HuH-7 (cell line): ENCODE measurements around the gene ATF2.
"Not testable (repeated sequence)": the region's sequence is repeated elsewhere in the genome, so short reads cannot be mapped to it uniquely, and the experiment has no call there.

Experiments
- DNase-seq: peaks from one replicate; pipeline ENCODE4 v3.0.0; 2011; ENCODE audit warnings: low spot score

Gene ATF2

DNA sequence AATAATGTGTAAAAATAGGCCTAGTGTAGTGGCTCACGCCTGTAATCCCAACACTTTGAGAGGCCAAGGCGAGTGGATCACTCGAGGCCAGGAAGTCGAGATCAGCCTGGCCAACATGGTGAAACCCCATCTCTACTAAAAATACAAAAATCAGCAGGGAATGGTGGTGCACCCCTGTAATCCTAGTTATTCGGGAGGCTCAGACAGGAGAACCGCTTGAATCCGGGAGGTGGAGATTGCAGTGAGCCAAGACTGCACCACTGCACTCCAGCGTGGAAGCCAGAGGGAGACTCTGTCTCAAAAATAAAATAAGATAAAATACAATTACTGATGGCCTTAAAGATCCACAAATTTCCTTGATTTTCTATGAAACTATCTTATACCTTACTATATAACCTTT is 3.8 kb downstream of the ATF2 start:
- no peak for DNase-seq

DNA sequence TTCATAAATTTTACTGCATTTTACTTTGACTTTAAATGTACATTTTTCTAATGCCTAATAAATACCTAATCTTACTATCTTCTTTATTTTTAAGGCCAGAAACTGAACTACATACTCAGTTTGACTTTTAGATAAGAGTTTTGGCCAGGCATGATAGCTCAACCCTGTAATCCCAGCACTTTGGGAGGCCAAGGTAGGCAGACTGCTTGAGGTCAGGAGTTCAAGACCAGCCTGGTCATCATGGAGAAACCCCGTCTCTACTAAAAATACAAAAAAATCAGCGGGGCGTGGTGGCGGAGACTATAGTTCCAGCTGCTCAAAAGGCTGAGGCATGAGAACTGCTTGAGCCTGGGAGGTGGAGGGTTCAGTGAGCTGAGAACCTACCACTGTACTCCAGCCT is 9.1 kb downstream of the ATF2 start:
- no peak for DNase-seq

DNA sequence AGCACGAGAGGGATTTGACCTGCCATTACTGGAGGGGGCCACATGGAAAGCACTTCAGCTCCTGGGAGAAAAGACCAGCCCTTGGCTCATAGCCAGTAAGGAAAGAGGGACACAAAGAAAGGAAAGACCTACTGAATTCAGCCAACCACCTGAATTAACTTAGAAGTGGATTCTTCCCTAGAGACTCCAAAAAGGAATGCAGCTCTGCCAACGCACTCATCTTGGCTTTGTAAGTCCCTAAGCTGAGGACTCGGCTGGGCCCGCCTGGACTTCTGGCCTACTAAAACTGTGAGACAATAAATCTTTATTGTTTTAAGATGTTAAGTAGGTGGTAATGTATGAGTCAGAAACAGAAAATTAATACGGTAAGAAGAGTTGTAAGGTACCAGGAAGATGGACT is 11.5 kb downstream of the ATF2 start:
- no peak for DNase-seq

DNA sequence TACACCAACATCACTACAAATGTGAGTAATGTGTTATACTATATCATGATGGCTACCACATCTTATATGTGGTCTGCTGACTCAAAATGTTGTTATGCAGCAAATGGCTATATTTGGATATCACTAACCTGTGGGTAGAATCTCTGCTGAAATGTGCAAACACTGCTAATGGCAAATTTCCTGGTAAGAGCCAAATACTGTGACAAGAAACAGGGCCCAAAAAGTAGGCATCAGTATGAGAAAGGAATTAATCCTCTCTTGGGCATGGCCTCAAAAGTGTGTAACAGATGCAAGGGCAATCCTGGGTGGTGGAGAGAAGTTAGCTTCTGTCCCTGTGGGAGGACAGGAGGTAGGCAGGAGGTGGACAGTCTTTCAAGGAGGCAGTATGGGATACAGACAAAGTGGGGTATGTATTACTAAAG is 13.3 kb downstream of the ATF2 start:
- no peak for DNase-seq

DNA sequence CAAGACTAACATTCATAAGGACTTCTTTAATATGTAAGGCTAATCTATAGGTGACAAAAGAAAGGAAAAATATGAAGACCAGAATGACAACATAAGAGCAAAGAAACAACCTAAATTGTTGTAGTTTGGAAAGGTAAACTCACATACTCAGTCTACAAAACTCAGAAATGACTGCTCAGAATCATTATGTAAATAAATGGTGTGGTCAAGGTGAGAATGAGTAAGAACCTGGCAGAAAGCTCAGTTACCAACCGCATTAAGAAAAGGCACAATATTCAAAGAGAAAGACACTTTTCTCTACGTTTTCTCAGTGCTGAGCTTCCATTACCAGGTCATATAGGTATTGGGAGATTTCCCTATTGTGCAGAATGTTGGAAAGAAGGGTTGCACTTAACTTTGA is 15.8 kb downstream of the ATF2 start:
- DNase-seq, result no peak

DNA sequence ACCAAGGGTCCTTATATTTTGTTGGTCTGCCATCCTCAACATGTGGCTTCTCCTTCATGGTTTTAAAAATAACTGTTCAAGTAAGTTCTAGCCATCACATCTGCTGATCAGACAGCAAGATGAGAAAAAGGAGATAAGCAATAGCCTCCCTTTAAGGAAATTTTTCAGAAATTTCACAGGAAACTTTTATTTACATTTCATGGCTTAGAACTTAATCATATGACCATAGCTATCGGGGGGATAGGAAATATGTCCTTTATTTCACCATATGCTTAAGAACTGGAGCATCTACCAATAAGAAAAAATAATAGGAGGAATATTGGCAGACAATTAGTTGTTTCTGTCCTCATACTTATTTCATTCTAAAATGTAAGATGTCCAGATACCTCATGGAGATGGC is 16.2 kb downstream of the ATF2 start:
- DNase-seq, result no peak

DNA sequence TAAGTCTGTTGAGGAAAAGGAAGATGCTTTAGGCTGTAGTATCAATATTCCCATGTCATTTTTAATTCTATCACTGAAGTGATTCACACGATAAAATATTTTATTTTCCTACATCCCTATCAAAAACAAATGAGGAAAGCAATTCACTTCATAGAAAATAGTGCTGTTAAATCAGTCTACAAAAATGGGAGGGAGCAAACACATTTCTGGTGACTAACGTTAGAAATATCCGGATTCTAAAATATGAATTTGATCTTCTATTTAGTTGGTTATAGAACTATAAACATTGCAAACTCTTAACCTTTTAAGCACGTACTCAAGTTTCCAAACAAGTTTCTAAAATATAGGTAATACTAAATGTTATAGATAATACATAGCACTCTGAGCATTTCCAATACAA is 20.8 kb downstream of the ATF2 start:
- DNase-seq, result no peak

DNA sequence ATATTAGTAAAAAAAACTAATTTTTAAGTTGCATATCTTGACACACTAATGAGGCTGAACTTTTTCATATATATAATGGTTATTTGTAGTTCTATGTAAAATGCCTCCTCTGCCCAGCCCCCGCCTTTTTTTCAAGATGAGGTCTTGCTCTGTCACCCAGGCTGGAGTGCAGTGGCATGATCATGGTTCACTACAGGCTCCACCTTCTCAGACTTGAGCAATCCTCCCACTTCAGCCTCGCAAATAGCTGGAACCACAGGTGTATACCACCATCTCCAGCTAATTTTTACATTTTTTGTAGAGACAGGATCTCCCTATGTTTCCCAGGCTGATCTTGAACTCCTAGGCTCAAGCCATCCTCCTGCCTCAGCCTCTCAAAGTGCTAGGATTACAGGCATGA is 24.3 kb downstream of the ATF2 start:
- DNase-seq, result no peak

DNA sequence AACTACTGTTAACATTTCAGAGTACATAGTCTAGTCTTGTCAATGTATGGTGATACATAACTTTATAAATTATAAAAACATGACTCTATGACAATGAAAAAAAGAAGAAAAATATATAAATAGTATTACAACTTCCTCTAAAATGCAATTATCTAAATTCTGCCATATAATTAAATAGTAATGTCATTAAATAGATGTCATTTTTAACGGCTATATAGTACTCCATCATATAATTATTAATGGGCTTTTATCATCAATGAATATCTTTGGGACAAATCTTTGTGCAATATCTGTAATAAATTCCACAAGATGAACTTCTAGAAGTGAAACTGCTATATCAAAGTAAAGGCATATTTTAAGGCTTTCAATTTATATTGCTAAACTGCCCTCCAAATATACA is 24.8 kb downstream of the ATF2 start:
- no peak for DNase-seq

DNA sequence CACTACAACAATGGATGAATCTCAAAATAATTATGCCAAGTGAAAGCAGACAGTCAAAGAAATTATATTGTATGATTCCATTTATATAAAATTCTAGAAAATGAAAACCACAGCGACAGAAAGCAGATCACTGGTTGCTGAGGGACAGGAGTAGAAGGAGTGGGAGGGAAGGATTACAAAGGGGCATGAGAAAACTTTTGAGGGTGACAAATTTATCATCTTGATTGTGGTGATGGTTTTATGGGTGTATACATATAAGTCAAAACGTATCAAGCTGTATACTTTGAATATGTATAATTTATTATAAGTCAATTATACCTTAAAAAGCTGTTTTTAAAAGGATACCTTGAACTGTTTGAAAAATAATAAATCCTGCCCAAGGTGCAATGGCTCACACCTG is 27.7 kb downstream of the ATF2 start:
- no peak for DNase-seq

DNA sequence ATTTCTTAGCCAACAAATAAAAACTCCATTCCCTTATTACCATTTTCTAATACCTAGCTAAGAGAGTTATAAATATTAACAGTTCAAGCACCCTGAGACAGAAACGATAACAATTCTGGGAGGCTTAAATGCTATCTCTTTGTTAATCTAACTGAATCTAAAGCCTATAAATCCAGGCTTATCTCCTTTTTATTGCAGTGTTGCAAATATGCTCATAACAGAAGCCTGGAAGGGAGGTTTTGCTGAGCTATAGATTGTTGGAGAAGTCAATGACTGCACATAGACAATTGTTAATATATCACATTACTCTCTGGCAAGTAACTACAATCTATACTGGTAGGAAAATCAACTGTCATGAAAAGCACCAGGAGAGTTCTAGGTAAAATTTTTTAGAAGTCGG is 30.2 kb downstream of the ATF2 start:
- DNase-seq, result no peak

DNA sequence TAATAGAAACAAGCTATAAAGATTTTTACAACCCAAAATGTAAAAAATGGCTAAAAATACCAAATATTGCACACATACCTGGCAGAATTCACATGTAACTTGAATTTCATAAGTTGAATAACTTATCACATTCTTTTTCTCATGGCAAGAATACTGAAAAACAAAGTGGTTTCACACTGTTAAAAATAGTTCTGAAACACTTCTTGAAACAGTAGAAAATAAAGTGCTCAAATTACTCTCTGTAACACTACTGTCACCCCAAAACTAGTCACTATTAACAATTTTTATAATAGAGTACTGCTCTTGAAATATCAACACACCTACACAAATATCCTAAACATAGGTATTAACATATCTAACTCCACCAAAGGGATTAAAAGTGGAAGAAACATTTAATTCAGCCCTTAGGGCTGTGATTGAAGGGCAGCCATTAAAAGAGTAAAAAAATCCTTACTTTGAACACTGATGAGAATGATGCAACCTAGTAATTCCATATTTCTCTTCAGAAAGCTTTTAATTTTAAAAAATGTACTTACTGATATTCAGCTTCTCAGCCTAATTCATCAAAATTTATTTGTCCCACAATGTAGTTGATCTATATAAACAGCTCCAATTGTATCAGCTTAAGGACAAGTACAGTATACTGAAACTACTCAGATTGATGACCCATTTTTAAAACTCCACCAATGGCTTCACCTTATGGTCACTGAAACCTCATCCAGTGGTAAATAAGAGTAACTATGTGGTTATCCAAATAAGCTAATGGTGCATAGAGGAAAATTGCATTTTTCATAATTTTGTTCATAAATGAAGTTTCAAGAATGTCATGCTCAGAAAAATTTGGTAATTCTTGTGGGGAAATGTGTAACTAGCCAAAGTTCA is 31.4 kb downstream of the ATF2 start:
- no peak for DNase-seq

DNA sequence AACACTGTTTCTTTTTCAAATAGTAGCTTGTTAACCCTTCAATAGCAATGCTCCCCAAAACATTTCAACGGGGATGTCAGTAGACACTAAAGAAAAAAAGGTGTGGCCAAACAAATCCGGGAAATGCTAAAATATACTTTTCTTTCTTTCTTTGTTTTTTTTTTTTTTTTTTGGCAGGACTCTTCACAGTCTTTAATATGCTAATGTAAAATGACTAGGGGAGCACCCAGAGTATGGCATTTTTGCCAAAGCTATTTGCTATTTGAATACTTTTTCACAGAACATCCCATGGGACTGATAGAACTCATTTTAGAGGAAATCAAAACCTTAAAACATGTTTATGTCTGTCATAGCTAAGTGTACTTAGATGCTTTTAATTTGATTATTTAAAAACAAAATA is 32.1 kb downstream of the ATF2 start:
- no peak for DNase-seq

DNA sequence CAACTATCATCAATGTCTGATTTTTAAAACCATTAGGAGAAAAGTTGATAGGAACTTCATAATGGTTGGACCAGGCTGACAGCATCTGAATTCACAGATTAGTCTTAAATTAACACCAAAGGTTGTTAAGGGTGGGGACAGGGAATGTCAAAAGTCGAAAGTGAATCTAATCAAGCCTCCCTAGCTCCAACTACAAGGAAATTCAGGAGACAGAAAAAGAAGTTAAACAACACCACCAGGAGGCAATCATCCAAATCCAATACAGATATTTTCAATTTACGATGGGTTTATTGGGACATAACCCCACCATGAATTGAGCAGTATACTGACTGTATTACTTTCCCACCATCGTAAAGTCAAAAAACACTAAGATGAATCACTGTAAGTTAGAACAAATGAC is 32.8 kb downstream of the ATF2 start:
- DNase-seq, result no peak

DNA sequence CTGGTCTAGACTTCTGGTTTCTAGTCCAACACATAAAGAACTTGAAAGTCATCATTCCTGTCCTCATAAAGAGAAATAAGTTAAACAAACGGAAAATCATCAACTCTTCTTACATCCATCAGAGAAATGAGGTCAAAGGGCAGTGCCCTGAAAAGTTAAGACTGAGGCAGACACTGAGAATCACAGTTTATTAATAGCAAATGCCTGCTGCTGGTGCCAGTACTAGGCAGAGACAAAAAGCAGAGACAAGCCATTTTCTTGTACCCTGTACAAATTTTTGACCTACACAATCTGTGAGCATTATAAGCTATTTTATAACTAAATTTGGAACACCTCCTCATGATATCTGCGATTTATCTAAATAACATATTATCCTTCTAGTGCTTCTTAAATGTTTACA is 36.8 kb downstream of the ATF2 start:
- no peak for DNase-seq

DNA sequence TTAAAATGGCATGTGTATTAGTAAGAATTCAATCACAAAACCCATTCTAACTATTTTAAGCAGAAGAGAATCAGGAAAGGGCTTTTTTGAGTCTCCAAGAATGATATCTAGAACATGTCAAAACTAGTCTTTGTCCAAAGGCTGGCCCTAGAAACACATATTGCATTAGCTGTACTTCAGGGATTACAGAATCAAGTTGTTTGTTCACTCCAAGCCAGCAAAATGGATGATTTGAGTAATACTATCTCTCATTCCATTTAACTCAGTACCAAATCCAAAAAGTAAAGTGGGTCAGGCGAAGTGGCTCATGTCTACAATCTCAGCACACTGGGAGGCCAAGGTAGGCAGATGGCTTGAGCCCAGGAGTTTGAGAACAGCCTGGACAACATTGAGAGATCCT is 41.3 kb downstream of the ATF2 start:
- DNase-seq, result no peak

DNA sequence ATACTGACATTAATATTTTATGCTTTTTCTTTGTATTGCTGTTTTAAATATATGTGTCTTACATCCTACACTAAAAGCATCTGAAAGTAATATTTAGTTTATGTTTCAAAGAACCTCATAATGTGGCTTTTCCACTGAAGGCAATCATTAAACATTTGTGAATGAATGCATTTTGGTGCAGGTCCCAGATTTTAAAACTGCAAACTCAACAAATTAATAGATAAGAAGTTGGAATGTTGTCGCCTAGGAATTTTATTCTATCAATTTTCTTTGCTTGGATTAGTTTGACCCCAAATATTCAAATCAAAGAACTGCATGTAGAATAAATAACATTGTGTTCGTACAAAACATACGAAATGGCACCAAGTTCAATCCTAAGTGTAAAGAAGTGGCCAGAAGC is 44.7 kb downstream of the ATF2 start:
- no peak for DNase-seq

DNA sequence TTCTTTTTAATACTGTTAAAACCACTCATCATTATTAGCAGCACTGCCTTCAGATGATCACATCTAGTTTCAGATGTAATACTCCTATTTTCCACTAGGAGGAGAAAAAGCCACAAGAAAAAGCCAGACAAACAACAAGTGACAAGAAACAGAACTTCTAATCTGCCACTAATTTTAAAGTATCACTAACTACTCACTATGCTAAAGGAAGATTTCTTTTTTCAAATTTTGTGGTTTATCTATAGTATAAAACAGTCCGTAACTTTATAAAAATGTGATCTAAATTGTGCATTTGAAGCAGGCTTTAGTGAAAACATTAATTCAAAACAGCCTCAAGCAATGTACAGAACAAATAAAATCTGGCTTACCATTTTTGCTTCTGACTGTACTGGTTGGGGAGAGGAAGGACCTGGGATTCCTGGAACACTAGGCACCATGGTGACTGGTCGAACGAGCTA is 56.8 kb downstream of the ATF2 start:
- peak; percentile 20 for DNase-seq

DNA sequence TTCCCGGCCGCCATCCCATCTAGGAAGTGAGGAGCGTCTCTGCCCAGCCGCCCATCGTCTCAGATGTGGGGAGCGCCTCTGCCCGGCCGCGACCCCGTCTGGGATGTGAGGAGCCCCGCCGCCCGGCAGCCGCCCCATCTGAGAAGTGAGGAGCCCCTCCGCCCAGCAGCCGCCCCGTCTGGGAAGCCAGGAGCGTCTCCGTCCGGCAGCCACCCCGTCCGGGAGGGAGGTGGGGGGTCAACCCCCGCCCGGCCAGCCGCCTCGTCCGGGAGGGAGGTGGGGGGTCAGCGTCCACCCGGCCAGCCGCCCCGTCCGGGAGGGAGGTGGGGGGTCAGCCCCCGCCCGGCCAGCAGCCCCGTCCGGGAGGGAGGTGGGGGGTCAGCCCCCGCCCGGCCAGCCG is 59.9 kb downstream of the ATF2 start:
- DNase-seq, result not testable (repeated sequence)

DNA sequence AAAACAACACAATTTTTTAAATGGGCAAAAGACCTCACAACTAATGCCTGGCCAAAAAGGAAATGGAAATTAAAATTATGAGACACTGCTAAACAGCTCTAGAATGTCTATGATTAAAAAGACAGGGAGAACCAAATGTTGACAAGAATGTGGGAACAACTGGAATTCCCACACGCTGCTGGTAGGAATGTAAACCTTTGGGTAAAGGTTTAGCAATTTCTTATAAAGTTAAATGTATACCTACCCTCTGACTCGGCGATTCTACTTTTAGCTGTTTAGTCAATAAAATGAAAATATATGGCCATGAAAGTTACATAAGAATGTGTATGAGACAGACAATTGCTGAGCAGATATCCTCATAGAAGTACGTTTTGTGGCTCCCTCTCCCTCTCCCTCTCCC is 60.9 kb downstream of the ATF2 start:
- DNase-seq, result no peak

DNA sequence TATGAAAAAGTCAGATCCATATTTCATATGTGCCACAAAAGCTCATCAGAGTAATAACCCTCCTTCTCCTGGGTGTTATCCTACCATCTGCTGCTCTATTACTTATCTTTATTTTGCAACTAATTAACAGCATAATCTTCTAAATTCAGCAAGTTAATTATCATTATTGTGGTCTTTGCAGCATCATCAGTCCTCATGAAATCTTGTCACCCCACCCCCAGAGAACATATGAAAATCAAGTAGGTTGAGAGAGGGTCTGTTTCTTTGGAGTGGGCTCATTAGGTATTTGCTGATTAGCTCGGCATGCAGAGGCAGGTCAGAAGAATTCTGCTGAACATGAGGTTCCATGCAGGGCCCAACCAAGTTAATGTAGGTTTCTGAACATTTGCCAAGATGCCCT is 64.8 kb downstream of the ATF2 start:
- no peak for DNase-seq

DNA sequence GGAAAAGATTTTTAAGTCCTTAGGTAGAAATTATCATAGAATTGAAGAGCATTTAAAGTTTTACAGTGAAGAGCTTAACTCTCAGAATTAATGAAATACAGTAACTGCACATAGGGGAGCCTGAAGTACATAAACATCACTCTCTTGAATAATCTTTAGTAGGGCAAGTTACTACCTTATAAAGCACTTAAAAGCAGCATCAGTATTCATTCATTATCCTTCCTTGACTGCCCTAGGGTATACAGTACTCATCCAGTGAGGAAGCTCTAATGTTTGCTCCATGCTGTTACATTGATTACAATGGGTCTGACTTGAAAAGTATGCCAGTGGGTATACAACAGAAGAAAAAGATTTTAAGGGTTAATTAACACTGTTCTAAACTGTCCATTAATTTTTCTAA is 66.5 kb downstream of the ATF2 start:
- no peak for DNase-seq

DNA sequence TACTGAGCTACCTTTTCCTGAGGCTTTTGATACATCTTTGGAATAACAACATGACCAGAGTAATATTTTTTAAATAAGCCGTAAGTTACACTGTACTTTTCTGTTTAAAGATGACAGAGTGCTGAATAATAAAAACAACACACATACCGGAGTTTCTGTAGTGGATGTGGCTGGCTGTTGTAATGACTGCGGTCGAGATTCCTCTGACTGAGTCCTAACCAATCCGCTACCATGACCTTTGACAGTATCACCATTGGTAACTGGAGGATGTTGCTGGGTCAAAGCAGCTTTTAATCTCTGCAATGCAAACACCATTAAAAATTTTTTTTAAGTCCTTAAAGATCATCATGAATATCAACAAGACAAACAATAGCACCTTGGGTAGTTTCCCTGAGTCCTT is 70.7 kb downstream of the ATF2 start:
- DNase-seq, result no peak

DNA sequence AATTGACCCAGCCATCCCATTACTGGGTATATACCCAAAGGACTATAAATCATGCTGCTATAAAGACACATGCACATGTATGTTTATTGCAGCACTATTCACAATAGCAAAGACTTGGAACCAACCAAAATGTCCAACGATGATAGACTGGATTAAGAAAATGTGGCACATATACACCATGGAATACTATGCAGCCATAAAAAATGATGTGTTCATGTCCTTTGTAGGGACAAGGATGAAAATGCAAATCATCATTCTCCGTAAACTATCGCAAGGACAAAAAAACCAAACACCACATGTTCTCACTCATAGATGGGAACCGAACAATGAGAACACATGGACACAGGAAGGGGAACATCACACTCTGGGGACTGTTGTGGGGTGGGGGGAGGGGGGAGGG is 83.9 kb downstream of the ATF2 start:
- not testable (repeated sequence) for DNase-seq
